Stimulated activated CD4-positive, alpha-beta T cell treated with anti-CD3 and anti-CD28 coated beads, TNF-alpha, amount 100 ng/mL, for 24 hours (primary cell): Measurements from ENCODE around the gene GAB2.

Experiments used
- DNase-seq, 3 experiments: peaks; one replicate each; pipeline ENCODE4 v3.0.0-alpha.2; 2020; ENCODE audit warnings: low read depth in 3 of 3

GAB2 gene

GRCh38 chr11:78344094-78344493 is 73.5 kb downstream of the GAB2 start:
- no peak for DNase-seq

DNA sequence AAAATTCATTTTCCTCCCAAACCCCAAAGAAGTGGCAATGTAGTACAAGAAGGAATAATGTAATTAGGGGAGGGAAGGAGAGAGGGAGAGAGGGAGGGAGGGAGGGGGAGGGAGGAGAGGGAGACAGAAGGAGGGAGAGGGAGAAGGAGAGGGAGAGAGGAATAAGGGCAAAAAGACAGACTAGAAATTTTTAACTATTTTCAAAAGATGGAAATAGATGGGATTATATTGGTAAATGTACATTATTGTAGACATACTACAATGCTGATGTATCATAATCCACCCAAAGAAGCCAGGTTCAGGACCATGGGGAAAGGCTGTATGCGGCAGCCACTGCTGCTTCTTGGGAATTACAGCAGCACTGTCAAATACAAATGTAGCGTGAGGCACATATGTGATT is 74.3 kb downstream of the GAB2 start:
- DNase-seq, result no peak

- DNase-seq, result no peak
Observed at GRCh38 chr11:78341841-78342240, 75.8 kb downstream of the GAB2 start.

DNA sequence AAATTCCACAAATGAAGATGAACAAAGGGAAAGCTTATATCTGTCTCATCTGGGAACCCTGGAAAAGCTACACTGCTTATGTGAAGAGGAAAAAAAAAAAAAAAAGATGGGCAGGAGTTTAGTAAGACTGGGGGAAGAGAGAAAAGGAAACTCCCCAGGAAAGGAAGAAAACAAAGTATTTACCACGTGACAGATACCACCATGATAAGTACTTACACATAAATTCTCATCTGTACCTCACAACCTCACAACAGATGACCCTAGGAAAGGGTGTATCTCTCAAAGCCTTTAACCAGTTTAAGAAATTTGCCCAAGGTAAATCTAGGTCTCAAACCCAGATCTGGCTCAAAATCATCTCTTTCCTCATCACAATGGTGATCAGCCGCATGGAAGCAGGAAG is 77.1 kb downstream of the GAB2 start:
- DNase-seq, result no peak

DNA sequence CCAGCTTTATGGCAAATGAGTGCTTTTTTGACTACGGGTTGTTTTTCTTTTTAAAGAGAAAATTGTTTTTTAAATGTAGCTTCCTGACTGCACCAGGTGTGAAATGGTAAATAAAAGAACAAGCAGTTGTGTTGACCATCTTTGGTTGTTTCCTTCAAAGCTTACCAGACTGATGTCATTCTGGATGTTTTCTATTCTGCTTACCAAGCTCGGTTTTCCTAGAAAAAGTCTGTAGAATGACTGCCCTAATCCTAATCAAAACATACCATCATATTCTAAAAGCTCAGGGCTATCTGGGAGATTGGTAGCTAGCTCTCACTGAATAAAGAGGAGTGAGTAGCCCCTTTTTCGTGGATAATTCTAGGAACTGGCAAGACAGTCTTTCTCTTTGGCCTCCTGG is 77.7 kb downstream of the GAB2 start:
- DNase-seq, result no peak

DNA sequence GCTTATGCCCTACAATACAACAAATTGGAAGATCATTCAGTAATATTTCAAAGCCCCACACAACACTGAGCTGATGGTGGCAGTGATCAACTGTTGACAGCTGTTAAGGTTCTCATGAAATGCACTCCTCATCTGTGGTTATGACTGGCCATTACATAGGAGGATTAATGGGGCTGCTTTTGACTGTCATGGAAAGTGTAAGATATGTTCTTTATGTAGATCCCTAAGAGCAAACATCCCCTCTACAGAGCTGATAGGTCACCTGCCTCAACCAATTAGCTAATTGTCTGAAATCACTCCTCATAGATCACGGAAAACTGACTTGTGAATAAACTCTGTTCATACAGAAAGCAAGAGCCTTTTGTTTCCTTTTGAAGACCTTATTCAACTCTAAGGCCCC is 78.1 kb downstream of the GAB2 start:
- no peak for DNase-seq

DNA sequence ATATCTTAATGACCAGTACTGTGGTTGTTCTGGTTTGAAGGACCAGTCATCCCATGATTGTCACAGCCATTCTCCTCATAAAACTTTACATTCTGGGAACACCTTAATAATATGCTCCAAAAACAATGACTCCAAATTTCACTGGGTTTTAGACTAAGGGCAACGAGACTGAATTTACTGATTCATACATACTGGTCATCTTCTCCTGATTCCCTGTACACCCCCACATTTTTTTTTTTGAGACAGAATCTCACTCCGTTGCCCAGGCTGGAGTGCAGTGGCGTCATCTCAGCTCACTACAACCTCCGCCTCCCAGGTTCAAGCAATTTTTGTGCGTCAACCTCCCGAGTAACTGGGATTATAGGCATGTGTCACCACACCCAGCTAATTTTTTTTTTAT is 78.9 kb downstream of the GAB2 start:
- DNase-seq, result no peak

DNA sequence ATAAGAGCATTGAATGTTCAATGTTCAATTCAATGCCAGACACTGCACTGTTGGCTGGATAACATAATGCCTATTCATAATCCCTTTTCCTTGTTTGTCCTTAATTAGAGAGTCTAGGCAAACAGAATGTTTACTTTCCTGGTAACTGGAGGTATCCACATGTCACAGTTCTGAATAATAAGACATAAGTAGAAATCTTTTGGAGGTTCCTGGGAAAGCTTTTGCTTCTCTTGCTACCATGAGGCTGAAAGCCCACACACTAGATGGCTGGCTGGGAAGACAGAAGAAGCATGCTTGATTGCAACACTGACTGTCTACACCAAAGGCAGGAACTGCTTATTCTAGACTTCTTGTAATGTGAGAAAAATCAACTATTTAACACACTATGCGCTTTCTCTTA is 79.5 kb downstream of the GAB2 start:
- DNase-seq, result no peak

GRCh38 chr11:78337554-78337924 is 80.1 kb downstream of the GAB2 start:
- DNase-seq, result no peak

DNA sequence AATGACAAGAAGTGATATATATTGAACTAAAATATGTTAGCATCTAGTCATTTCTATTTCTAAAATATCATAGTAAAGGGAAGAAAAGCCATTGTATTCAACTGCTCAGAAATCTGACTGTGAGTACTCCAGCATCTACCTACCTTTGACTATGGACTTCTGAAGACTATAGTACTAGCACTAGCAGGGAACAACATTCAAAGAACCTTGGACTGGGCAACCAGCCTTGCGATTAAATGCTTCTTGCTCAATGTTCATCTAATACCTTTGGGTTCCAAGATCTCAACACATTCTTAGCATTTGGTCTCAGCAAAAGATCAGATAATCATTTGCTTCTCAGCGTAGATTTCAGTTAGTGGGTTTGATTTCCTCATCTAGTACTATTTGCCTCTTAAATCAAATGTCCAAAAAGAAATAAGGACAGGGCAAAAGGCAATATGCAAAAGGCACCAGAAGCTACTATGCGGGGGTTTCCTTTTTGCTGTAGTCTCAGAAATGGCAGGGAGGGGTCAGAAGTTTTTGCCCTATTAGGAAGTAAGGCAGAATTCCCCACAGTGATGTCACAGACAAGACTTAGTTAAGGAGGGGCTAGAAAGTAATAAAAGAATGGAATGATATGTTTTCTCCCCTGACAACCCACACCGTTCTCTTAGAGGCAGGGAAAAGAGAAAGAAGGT is 80.6 kb downstream of the GAB2 start:
- DNase-seq, result no peak

DNA sequence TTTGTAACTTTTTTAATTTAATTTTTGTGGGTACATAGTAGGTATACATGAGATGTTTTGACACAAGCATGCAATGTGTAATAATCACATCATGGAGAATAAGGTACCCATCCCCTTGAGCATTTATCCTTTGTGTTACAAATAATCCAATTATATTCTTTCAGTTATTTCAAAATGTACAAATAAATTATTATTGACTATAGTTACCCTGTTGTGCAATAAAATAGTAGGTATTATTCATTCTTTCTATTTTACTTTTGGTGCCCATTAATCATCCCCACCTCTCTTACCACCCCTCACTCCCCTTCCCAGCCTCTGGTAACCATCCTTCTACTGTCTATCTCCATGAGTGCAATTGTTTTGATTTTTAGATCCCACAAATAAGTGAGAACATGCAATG is 83.5 kb downstream of the GAB2 start:
- no peak for DNase-seq

DNA sequence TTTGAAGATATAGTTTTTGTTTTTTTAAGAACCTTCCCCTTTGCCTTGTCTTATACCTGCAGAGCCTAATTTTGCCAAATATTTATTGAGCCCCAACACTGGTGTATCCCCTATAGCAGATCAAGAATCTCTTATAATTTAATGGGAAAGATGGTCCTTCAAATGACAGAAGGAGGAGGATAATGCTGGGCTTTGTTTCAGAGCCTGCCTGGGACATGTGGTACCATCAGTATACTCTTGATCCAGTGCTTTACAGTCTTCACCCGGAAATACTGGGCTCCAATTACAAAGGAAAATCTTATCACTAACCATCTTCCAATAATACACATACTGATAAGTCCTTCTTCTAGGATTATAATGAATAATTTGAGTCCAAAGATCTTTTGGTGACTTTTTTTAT is 84.7 kb downstream of the GAB2 start:
- no peak for DNase-seq

DNA sequence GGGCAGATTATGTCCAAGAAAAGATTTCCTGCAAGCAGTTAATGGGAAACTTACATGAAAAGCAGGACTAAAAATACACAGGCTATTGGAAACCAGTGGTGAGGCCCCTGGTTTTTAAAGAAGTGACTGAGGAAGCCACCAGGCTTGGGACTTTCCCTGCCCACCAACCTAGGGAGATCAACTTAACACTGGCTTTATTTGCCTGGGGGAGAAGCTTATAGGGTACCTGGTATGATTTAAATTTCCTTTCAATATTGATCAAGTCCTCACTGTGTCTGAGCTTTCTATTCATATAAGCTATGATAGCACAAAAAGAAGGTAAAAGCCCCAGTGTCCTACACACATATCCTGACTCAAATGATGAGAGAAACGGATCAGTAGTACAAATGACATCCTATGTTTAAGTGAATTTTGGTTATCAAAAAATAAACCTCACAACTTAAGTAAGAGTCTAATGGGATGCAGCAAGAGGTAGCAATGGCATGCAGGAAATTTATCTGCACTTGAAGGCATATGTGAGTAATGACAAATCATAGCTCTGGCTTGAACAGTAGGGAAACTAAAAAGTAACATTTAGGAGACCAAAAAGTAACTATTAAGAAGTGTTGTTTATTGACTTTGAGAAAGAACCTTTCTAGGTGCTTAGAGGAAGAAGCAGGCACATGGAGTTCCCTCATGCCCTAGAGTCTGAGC is 85.3 kb downstream of the GAB2 start:
- DNase-seq, result no peak

GRCh38 chr11:78331711-78332110 is 85.9 kb downstream of the GAB2 start:
- no peak for DNase-seq

DNA sequence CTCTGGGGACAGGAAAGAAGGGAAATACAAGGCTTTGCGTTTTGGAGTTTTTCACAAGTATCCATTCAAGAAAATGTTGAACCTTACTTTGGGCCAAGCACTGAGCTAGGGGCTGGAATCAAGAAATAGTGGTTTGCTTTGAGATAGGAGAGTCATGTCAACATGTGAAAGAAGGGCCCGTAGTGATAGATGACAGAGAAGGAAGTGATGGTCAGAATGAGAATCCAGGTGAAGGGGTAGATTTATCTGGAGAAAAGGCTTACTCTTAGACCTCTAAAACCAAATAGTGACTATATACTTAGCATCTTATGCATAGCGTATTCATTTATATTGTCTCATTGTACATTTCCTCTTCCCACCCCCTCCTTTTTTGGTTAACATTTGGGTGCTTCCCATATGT is 87.3 kb downstream of the GAB2 start:
- no peak for DNase-seq

DNA sequence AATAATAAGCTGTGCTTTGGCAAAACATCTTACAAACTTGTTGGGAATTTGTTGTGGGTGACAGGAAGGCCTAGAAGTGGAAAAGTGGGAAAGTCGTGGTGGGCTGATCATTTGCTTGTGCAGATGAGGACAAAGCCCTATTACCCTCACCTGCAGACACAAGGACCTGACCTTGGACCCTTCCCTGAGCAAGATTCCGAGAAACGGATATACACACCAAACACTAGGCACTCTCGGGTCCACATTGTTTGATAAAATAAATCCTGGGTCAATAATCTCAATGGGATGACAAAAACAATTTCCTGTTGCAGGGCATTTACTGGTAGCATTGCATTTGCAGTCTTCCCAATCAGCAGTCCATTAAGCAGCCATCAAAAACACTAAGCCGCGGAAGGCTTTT is 89.7 kb downstream of the GAB2 start:
- no peak for DNase-seq

- no peak for DNase-seq
Observed at GRCh38 chr11:78325274-78325781, 92.3 kb downstream of the GAB2 start.

GRCh38 chr11:78323363-78323762 is 94.3 kb downstream of the GAB2 start:
- DNase-seq, result no peak

GRCh38 chr11:78319453-78319955 is 98.1 kb downstream of the GAB2 start:
- no peak for DNase-seq

DNA sequence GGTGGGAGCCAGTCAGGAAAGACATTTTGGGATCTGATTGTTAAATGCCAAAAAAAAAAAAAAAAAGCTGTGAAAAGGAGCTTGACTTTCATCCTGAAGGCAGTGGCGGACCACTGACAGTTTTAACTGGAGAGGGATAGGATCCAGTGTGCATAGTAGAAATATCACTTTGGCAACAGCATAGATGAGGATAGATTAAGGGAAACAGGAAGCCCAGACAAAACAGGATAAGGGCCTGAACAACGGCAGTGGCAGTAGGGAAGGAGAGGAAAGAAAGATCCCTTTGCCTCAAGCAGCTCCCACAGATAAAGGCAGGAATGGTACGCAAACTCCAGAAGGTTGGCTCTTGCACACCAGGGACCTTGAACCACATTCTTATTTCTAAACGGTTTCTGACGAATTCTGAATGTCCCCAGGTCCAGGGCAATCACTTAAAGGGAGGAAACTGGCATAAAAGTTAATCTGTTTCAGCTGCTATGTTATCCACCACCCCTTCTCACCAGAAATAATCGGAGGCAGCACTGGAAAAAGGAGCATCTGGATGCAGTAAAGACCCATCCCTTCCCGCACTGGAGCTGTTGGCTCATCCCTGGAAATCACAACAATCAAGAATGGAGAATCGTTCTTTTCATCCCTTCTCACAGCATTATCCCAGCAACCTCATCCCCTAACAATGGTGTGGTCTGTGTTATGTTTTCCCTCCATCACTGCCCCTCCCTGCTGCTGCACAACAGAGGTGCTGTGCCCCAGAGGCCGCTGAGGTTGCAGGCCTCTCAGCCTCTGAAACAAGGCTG is 99.1 kb downstream of the GAB2 start:
- DNase-seq, result no peak

DNA sequence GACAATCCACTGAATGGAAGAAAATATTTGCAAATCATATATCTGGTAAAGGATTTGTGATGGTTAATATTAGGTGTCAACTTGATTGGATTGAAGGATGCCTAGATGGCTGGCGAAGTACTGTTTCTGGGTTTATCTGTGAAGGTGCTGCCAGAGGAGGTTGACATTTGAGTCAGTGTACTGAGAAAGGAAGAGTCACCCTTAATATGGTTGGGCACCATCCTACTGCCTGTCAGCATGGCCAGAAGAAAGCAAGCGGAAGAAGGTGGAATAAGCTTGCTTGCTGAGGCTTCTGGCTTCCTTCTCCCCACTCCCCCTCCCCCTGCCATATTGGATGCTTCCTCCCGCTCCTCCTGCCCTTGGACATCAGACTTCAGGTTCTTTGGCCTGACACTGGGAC is 101.9 kb downstream of the GAB2 start:
- DNase-seq, result no peak

- DNase-seq, result no peak
Observed at GRCh38 chr11:78314762-78315161, 102.9 kb downstream of the GAB2 start.

- DNase-seq, result no peak
Observed at GRCh38 chr11:78313898-78314297, 103.7 kb downstream of the GAB2 start.
